GM21737 (cell line): ENCODE data around the gene SRP72.
"Not testable (repeated sequence)": the region's sequence is repeated elsewhere in the genome, so short reads cannot be mapped to it uniquely, and the experiment has no call there.

Source experiments
- ATAC-seq: cut with Tn5 transposase; IDR thresholded peaks from one replicate; pipeline ENCODE4 v1.9.1; 2021; ENCODE audit warnings: mild to moderate bottlenecking, moderate library complexity; ENCODE audit not compliant: unreplicated experiment

Gene SRP72, protein sequence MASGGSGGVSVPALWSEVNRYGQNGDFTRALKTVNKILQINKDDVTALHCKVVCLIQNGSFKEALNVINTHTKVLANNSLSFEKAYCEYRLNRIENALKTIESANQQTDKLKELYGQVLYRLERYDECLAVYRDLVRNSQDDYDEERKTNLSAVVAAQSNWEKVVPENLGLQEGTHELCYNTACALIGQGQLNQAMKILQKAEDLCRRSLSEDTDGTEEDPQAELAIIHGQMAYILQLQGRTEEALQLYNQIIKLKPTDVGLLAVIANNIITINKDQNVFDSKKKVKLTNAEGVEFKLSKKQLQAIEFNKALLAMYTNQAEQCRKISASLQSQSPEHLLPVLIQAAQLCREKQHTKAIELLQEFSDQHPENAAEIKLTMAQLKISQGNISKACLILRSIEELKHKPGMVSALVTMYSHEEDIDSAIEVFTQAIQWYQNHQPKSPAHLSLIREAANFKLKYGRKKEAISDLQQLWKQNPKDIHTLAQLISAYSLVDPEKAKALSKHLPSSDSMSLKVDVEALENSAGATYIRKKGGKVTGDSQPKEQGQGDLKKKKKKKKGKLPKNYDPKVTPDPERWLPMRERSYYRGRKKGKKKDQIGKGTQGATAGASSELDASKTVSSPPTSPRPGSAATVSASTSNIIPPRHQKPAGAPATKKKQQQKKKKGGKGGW

DNA sequence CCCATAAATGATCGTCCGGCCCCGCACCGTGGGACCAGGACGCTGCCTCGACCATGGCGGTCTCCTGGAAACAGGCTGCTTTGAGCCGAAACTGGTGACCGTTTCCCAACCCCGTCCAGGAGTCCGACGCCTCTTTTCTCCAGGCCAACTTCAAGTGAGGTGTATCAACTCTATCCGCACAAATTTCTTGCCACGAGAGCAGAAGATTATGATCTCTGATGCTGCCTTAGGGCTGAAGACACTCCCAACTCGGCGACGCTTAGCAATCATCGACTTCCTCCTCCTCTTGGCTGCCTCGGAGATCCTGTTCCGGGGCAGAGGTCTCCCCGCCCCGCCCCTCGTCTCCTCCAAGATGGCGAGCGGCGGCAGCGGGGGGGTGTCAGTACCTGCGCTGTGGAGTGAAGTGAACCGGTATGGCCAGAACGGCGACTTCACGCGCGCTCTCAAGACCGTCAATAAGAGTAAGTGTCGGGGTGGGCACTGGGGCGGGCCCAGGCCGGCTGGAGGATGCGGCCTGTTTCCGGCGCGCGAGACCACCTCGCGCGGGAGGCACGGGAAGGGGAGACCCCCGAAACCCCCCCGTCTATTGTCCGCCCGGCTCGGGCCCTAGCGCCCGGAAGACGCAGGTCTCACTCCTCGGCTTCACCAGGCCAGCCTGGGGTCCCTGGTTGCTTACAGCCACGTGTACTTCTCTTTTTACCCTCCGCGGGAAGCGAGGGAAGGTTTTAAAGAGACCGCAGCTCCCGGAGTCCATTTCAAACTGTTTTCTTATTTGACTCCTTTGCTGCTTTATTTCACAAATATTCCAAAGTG, at the start of gene SRP72:
TSS of gene SRP72 (plus strand) at position 334 of the 813 bp plus-strand sequence. CDS start at position 353, 19 bp downstream.
- peak; percentile 92 for ATAC-seq

- ATAC-seq, result no peak
Observed at GRCh38 chr4:56424176-56424575, 43.2 kb upstream of the SRP72 start.

DNA sequence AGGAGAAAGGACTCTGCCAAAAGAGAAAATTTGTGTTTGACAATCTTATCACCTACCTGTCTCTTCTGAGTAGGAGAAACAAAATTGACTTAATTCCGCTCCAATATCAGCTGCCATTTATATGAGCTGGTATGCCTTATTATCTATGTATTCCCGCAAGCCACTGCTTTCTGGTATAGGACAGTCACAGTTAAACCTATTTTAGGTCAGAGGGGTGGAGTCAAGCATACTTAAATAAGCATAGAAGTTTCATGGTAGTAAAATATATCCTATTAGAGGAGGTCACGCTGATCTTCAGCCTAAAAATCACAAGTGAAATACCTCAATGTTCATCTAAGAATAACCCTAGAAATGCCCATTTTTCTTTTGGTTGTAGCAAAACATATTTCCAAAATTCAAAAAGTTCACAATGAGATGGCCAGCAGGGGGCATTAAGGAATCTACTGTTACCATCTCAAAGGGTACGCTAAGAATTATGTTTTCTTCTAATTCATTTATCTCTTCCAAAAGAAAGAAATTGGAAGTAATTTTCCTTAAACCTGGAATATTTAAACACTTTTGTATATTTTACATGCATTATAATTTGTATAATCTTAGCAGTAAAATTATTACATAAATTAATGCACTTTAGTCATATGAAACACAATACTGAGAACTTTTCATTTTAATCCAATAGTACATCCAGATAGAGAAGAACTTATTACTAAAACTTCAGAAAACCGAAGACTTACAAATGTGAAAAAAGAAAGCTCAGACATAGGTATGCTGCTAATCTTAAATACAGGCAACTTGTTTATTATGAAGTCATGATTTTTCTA, 42.5 kb upstream of the SRP72 start:
- ATAC-seq, result no peak

DNA sequence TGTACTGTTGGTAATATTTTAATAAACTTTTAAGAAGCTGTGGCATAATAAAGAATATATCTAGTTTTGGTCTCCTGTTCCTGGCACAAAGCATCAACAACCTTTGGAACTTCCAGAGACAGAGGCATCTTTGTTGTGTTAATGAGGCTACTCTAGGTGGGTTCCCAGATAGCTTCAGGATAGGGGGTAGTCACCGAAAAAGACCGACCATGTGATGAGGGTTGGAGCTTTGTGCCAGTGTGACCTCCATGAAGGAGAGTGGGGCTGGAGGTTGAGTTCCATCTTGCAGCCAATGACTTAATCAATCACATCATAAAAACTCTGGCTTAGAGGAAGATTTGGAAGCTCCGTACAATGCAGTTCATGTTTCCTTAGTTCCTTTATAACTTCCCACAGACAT, 41.9 kb upstream of the SRP72 start:
- no peak for ATAC-seq

- ATAC-seq, result no peak
Observed at GRCh38 chr4:56426273-56426672, 41.1 kb upstream of the SRP72 start.

DNA sequence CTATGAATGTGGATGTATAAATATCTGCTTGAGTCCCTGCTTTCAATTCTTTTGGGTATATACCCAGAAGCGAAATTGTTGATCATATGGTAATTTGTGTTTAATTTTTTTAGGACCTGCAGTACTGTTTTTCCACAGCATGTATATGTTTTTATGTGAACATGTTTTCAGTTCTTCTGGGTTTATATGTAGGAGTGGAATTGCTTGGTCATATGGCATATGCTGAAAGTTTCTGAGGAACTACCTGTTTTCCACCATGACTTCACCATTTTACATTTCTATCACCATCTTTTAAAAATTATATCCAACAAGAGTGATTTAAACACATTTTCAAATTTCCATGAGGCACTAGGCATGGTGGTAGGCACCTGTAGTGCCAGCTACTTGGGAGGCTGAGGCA, 40.2 kb upstream of the SRP72 start:
- ATAC-seq, result no peak

- ATAC-seq, result no peak
Observed at GRCh38 chr4:56430203-56430602, 37.2 kb upstream of the SRP72 start.

DNA sequence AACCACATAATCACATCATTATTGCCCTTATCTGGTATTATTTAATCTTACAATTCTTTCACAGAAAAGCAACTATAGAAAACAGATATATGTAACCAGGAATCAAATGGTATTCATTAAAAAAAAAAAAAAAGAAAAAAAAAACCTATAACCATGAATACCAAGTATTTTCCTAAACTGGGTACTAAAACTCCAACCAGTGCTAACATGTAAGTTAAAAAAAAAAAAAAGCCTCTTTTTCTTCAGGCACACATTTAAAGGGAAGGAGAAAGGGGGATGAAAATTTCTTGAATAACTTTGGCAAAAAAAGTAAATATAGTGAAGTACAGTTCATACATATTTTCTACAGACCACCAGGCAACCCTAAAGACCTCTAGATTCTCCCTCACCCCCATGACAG, 34.1 kb upstream of the SRP72 start:
- no peak for ATAC-seq

DNA sequence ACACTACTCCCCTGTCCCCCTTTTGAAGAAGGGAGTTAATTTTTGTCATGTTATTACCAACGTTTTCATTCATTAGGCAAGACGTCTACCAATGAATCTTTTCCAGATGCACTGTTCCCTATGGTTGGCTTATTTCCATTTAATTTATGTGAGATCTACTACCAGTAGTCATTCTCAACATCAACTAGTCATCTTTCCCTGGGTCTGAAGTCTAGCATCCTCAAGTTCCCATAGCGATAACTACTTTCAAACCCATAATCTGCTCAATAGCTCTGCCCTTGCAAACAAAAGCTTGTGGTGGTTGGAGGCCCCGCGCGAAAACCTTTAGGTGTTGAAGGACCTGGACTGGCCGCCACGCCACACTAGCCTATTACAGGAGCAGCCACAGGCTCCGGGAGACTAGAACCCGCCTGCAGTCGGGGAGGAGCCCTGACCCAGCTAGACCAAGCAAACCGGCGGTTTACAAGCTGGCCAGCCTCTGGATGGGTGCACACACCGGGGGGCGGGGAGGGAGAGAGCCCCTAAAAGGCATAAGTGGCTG, 32.7 kb upstream of the SRP72 start:
- peak; percentile 18 for ATAC-seq

DNA sequence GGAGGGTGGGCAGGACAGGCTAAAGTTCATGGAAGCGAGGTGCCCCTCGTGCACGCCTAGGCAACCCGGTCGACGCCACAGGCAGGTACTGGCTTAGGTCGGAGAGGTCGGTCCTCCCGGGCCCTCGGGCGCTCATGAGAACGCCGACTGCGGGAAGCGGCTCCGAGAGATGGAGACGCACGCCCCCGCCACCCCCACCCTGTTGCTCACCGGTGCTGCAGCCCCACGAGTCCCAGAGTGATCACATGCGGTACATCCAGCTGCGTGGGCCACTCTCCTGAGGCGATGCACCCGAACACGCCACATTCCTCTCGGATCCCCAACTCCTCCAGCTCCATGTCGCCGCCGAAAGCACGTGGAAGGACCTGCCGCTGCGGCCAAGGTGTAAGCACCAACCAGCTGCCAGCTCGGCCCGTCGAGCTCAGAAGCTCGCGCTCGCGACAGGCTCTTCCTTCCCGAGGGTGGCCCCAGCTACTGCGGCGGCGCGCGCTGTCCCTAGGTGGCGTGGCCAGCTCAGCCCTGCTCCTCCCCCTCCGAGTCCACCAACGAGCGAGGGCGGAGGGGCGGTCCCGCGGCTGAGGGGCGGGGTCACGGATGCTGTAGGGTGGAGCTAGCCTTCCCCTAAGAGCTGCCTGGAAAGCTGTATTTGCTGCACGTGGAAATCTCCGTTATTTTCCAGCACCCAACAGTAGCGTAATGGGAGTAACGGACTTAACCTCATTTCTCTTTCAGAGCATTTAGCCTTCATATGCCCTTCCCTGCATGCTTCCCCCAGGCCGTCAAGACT, 32.1 kb upstream of the SRP72 start, which contains the start of gene PPAT:
TSS of gene PPAT (minus strand) at position 476 of the 787 bp plus-strand sequence. CDS start at position 338, 138 bp downstream.
- ATAC-seq, result peak; percentile 75

GRCh38 chr4:56438766-56439165, 28.7 kb upstream of the SRP72 start:
- no peak for ATAC-seq

- no peak for ATAC-seq
Observed at GRCh38 chr4:56440983-56441382, 26.4 kb upstream of the SRP72 start.

- ATAC-seq, result no peak
Observed at GRCh38 chr4:56444719-56445118, 22.7 kb upstream of the SRP72 start.

- ATAC-seq, result no peak
Observed at GRCh38 chr4:56445699-56446098, 21.7 kb upstream of the SRP72 start.

- no peak for ATAC-seq
Observed at GRCh38 chr4:56448301-56448700, 19.1 kb upstream of the SRP72 start.

DNA sequence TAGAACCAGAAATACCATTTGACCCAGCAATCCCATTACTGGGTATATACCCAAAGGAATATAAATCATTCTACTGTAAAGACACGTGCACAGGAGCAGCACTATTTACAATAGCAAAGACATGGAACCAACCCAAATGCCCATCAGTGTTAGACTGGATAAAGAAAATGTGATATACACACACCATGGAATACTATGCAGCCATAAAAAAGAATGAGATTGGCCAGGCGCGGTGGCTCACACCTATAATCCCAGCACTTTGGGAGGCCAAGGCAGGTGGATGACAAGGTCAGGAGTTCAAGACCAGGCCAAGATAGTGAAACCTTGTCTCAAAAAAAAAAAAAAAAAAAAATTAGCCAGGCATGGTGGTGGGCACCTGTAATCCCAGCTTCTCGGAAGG, 17.9 kb upstream of the SRP72 start:
- ATAC-seq, result not testable (repeated sequence)

DNA sequence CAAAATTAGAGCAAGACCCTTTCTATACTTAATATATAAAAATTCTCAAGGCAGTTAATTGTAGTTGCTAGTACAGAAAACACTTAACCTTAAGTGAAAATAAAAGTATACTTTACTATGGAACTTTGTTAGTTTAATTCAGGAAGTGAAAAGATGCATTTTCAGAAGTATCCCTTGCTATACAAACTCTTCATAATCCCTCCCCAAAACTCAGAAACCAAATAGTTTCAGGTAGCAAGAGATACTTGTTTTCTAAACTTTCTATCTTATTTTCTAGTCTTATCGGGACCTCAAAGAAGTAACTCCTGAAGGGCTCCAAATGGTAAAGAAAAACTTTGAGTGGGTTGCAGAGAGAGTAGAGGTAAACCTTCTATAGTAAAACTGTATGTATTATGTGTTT, 17.1 kb upstream of the SRP72 start:
- no peak for ATAC-seq

- no peak for ATAC-seq
Observed at GRCh38 chr4:56460085-56460484, 7.3 kb upstream of the SRP72 start.

DNA sequence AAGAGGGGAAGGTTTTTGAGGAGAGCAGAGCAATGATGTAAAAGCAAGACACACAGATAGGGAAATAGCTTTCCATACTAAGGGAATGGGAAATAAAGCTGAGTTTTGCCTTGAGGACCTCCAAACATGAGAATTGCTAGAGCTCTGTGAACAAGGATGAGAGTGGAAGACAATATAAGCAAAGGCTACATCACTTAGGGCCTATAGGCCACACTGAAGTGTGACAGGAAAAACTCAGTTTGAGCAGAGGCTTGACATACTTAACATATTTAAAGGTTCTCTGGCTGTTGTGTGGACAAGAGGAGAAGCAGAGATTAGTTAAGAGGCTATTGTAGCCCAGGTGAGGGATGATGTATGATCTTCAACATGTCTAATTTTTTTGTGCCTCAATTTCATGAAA, 5.3 kb upstream of the SRP72 start:
- ATAC-seq, result no peak
